Esophagus squamous epithelium (tissue), 5 donors: ENCODE data around the gene SYTL2. TPM values are rescaled to one million over a fixed set of nuclear protein-coding genes. Genes with fewer than 3 reads are reported as not detected.

Experiments
- DNase-seq: peaks from one replicate; lab custom pipeline; 2025; lab: John Stamatoyannopoulos, UW
- H3K27ac ChIP-seq, 4 donors: fragments of 200-600 bp; sonication (generic); one replicate each; pipeline ENCODE4 v1.5.1; 2016 to 2019; ENCODE audit warnings: mild to moderate bottlenecking in 1 of 4
- H3K27me3 ChIP-seq, 4 donors: fragments of 200-600 bp; sonication (generic); 1 replicate in 3 of 4; 2 replicates in 1 of 4; pipeline versions ENCODE4 v1.5.1 to v1.6.0; 2017 to 2021; ENCODE audit warnings: antibody characterized with exemption in 1 of 4
- H3K36me3 ChIP-seq, 3 donors: fragments of 200-600 bp; sonication (generic); one replicate each; pipeline ENCODE4 v1.5.1; 2016 to 2019
- H3K4me1 ChIP-seq, 3 donors: fragments of 200-600 bp; sonication (generic); one replicate each; pipeline ENCODE4 v1.5.1; 2017 to 2019
- H3K4me3 ChIP-seq, 4 donors: fragments of 200-600 bp; sonication (generic); 1 replicate in 3 of 4; 2 replicates in 1 of 4; pipeline ENCODE4 v1.5.1; 2016 to 2019; ENCODE audit warnings: mild to moderate bottlenecking in 2 of 4, moderate library complexity in 1 of 4
- H3K9me3 ChIP-seq, 3 donors: fragments of 200-600 bp; sonication (generic); one replicate each; pipeline ENCODE4 v1.5.1; 2016 to 2019
- POLR2A ChIP-seq, 4 donors: fragments of 450-650 bp; IDR thresholded peaks; one replicate each; pipeline ENCODE4 v1.6.1; 2017; ENCODE audit warnings: antibody characterized with exemption in 4 of 4, mild to moderate bottlenecking in 4 of 4, moderate library complexity in 3 of 4
- WGBS, 2 donors: methylation state at CpG; one replicate each; pipeline ENCODE4 v1.1.5; 2018; 5-methylcytosine and 5-hydroxymethylcytosine counted together
- intact Hi-C: fragments of 100-400 bp; cut with DNase I; formaldehyde crosslinking; loops from one replicate; pipeline ENCODE4 v1.15.0; 2022
- total RNA-seq, 4 donors: library from RNA; depleted of rRNA; stranded (reverse); fragments of >200 nt; gene quantifications; one replicate each; pipeline ENCODE4 v1.1.0, GENCODE V29; 2016
- TF ChIP-seq, protein P1 (sequence below), 6 experiments: fragments of 450-650 bp in 4 of 6; fragments of 200-600 bp in 2 of 6; sonication (generic) in 2 of 6; IDR thresholded peaks; one replicate each; pipeline ENCODE4 v1.5.1; 2016 to 2019; ENCODE audit warnings: antibody characterized with exemption in 6 of 6, mild to moderate bottlenecking in 4 of 6, moderate library complexity in 4 of 6
- donor health status: DM: yes; HTN: yes; CAD: no.

Gene SYTL2
- total RNA-seq, 4 donors from 2014 or later = 8.8 to 16.0 (median 9.2) TPM

DNA sequence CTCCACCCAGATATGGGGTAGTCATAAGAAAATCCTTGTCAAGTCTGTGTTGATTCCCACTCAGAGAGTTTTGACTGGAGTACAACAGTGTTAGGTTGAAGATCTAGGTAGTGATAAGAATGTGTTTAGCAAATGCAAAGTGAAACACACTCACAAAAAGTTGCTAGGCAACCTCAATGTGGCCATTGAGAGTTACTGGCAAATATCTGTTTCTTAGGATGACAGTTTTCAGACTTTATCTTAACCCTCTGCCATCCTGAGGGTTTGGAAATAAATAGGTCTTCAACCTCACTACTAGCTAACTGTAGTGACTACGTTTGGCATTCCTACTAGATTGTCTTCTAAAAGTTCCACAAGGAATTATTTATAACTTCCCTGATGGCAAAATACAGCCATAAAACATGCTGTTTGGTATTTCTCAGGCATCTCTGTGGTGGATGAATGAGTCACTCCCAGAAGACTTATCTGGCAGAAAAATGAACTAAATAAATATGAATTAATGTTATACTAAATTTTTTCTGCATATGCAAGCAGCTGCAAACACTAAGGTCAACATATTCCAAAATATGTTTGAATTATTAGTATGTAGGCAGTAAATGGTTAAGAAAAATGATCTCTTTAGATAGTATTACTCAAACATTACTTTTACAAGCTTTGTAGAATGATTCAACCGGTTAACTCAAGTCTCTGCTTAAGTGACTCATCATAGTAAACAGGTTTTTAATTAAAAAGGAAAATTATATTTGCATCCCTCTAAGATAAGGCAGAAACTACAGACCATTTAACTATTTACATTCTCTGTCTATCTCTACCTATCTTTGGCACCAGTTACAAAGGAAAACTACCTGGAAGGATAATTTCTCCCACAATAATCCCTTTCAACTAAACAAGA lies 17.1 kb upstream of the SYTL2 start:
- H3K4me3 ChIP-seq = no peak overlapping the region
- no peak for DNase-seq
- no peaks in the 10 kb centered on the region for H3K36me3 ChIP-seq
- H3K27ac ChIP-seq = peak overlapping the region in 2 of 4 donors; percentile 9 to 54
- intact Hi-C loops = no loop called here
- 10 to 15% methylated on average over 2 of the region's 2 CpGs for WGBS, 2 donors
- no peaks in the 10 kb centered on the region for H3K27me3 ChIP-seq
- no peak for TF ChIP-seq POLR2A (IDR thresholded peaks at IDR 0.05)
- TF ChIP-seq, protein P1, sequence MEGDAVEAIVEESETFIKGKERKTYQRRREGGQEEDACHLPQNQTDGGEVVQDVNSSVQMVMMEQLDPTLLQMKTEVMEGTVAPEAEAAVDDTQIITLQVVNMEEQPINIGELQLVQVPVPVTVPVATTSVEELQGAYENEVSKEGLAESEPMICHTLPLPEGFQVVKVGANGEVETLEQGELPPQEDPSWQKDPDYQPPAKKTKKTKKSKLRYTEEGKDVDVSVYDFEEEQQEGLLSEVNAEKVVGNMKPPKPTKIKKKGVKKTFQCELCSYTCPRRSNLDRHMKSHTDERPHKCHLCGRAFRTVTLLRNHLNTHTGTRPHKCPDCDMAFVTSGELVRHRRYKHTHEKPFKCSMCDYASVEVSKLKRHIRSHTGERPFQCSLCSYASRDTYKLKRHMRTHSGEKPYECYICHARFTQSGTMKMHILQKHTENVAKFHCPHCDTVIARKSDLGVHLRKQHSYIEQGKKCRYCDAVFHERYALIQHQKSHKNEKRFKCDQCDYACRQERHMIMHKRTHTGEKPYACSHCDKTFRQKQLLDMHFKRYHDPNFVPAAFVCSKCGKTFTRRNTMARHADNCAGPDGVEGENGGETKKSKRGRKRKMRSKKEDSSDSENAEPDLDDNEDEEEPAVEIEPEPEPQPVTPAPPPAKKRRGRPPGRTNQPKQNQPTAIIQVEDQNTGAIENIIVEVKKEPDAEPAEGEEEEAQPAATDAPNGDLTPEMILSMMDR (IDR thresholded peaks at IDR 0.05) = no peak
- H3K4me1 ChIP-seq = peaks cover 9 to 34% (median 16%) of the 10 kb centered on the region in 3 donors
- H3K9me3 ChIP-seq = no peaks in the 10 kb centered on the region

DNA sequence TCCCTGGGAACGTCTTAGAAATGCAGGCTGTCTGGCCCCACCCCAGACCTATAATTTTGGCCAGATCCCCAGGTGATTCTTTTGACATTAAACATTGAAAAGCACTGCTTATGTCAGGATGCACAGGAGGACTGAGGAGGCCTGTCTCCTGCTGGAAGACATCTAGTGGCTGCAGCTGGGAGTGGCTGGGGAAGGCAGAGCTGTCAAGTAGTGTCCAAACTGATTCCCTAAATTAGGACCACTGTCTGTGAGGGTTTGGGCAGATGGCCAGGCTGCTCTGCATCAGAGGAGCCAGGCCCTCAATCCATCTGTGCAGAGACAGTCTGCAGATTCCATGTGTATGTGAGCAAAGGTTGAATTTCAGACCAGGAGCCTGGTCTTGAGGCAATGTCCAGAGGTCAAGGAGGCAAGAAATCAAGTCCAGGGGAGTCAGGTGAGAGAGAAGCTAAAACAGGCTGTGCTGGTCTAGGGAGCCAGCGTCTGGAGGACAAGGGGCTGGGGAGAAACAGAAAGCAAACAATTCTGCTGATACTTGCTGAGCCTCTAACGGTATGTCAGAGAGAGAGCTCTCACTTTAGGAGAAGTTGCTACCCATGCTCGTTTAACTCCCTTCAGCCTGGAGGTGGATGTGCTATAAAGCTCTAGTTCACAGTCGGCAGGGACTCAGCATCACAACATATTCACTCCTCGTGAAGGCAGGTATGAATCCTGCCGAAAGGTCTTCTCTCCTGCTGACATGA lies 15.3 kb upstream of the SYTL2 start:
- no peak for DNase-seq
- TF ChIP-seq, protein P1 (IDR thresholded peaks at IDR 0.05) = peak in 4 of 6 experiments; percentile 21 to 52 (median 40)
- TF ChIP-seq POLR2A (IDR thresholded peaks at IDR 0.05) = no peak
- Histone ChIP-seq H3K36me3 (no peaks in the 10 kb centered on the region), H3K4me1 (peaks cover 9 to 34% (median 16%) of the 10 kb centered on the region in 3 donors), H3K9me3 (no peaks in the 10 kb centered on the region), H3K4me3 (no peak overlapping the region), H3K27ac (no peak overlapping the region), H3K27me3 (no peaks in the 10 kb centered on the region)
- intact Hi-C loops = no loop called here
- 31 to 72% methylated on average over 4 to 7 of the region's 7 CpGs for WGBS, 2 donors

DNA sequence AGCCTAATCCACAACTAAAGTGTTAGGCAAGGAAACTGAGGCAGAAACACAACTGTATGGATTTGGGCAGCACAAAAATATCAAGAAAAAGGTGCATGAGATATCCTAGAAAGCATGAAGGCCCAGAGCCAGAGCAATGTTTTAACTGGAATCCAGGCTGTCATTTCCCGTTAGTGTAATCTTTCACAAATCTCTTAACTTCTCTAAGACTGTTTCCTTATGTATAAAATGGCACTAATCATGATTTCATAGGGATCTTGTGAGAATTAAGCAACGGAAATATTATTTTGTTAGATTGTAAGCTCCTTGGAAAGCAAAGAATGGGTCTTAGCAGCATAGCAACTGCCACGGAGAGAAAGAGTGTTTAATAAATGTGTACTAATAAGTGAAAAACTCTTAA lies 14.7 kb upstream of the SYTL2 start:
- H3K36me3 ChIP-seq = no peaks in the 10 kb centered on the region
- H3K9me3 ChIP-seq = no peaks in the 10 kb centered on the region
- DNase-seq = no peak
- H3K4me3 ChIP-seq = no peak overlapping the region
- no peak overlapping the region for H3K27ac ChIP-seq
- intact Hi-C loops = no loop called here
- H3K27me3 ChIP-seq = no peaks in the 10 kb centered on the region
- H3K4me1 ChIP-seq = peaks cover 9 to 32% (median 16%) of the 10 kb centered on the region in 3 donors
- TF ChIP-seq POLR2A (IDR thresholded peaks at IDR 0.05) = no peak
- TF ChIP-seq, protein P1 (IDR thresholded peaks at IDR 0.05) = no peak
- 61 to 63% methylated on average over 3 of the region's 3 CpGs for WGBS, 2 donors

DNA sequence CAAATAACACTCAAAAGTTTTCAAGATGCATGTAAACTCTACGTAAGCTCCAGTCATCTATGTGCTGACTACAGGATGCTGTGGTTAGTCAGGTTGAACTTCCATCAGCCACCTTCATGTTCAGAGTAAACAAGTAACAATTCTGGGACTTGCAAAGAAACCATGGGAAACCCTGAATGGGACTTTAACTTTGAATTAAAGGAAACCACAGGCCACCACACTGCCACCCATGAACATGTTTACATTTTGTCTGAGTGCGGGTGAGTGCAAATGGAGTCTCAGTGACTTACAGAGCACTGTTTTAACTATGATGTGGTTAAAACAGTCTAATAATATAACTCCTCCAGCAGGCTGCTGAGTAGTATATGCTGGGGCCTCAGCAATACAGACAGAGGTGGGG lies 12.9 kb upstream of the SYTL2 start:
- WGBS, 2 donors = 56 to 67% methylated on average over 2 of the region's 2 CpGs
- Histone ChIP-seq H3K36me3 (no peaks in the 10 kb centered on the region), H3K27ac (no peak overlapping the region), H3K9me3 (no peaks in the 10 kb centered on the region), H3K4me3 (no peak overlapping the region), H3K4me1 (peaks cover 9 to 28% (median 16%) of the 10 kb centered on the region in 3 donors), H3K27me3 (no peaks in the 10 kb centered on the region)
- intact Hi-C loops = no loop called here
- no peak for DNase-seq
- TF ChIP-seq POLR2A (IDR thresholded peaks at IDR 0.05) = no peak
- TF ChIP-seq, protein P1 (IDR thresholded peaks at IDR 0.05) = no peak

DNA sequence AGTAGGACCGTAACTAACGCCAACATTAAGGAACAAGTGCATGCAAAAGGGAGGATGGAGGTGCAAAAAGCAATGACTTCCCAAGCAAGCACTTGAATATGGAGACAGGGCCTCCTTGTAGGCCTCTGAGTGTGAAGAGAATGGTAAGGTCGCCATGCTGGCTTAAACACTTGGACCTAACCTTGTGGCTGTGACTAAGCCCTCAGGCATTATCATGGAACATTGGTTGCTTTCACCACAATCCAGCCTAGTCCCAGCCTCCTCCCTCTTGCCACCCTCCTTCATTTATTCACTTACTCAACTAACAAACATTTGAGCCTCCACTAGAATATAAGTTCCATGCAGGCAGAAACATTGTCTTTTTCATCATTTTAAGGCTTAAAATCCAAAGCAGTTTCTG lies 11.9 kb upstream of the SYTL2 start:
- Histone ChIP-seq H3K9me3 (no peaks in the 10 kb centered on the region), H3K4me3 (no peak overlapping the region), H3K4me1 (peaks cover 5 to 18% (median 12%) of the 10 kb centered on the region in 3 donors), H3K27ac (no peak overlapping the region), H3K36me3 (no peaks in the 10 kb centered on the region), H3K27me3 (no peaks in the 10 kb centered on the region)
- no peak for TF ChIP-seq POLR2A (IDR thresholded peaks at IDR 0.05)
- TF ChIP-seq, protein P1 (IDR thresholded peaks at IDR 0.05) = no peak
- 96 to 98% methylated on average over 3 of the region's 3 CpGs for WGBS, 2 donors
- intact Hi-C loops = no loop called here
- DNase-seq = no peak
